Measurements from ENCODE around the gene TAS2R60. TPM values are rescaled to one million over a fixed set of nuclear protein-coding genes. Genes with fewer than 3 reads are reported as not detected.

The TAS2R60 gene
- total RNA-seq, 1 donor from 2014 or later, result not detected

DNA sequence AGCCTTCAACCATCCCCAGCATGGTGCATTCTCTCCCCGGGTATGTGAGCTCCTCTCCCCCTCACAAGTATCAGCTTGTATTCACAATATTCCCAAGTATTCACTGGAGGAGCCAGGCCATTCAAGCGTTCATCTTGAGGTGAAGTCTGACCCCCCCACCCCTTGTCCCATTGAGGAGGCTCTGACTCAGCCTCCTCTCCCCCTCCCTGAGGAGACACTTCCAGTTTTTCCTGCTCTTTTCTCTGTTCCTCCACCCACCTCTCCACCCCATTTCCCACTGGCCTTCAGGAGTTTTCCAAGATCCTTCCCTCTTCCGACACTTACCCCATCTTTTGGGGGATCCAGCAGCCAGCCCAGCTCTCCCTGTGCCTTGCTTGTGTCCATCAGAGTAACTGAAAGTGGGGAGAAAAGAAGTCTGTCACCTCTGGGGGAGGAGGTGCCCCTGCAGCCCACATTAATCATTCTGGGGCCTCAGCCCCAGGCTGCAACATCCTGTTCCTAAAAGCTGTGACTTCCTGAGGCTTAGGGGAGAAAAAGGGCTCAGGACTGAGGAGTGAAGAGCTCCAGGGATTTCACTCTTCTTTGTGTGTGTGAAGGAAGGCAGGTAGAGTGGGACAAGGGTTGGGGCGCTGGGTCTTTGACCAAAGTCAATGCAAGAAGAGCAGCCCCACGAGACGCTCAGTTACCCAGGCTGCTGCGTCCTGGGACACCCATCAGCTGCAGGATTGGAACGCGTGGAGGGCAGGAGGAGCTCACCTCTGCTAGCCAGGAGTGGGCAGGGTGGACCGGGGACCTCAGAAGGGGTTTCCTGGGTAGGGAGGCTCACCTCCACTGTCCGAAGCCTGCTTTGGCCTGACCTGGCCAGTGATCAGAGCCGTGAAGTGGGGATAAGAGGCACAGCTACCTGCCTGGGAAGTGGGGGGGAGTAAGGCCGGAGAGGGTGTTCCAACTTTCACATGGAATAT, 35.7 kb upstream of the TAS2R60 start:
- Histone ChIP-seq H3K36me3 (no peaks in the 10 kb centered on the region), H3K9me3 (no peaks in the 10 kb centered on the region), H3K4me1 (peaks cover 8 to 23% of the 10 kb centered on the region in 2 donors), H3K27ac (peak overlapping the region; percentile 32 to 49), H3K27me3 (no peaks in the 10 kb centered on the region), H3K4me3 (peak overlapping the region in 1 of 2 donors; percentile 35)
- intact Hi-C loops (cut with DNase I), result loop anchor here (2.0 kb wide), 1 partner anchor 15 kb away; no protein-coding TSS in a partner anchor
- TF ChIP-seq, protein P1, sequence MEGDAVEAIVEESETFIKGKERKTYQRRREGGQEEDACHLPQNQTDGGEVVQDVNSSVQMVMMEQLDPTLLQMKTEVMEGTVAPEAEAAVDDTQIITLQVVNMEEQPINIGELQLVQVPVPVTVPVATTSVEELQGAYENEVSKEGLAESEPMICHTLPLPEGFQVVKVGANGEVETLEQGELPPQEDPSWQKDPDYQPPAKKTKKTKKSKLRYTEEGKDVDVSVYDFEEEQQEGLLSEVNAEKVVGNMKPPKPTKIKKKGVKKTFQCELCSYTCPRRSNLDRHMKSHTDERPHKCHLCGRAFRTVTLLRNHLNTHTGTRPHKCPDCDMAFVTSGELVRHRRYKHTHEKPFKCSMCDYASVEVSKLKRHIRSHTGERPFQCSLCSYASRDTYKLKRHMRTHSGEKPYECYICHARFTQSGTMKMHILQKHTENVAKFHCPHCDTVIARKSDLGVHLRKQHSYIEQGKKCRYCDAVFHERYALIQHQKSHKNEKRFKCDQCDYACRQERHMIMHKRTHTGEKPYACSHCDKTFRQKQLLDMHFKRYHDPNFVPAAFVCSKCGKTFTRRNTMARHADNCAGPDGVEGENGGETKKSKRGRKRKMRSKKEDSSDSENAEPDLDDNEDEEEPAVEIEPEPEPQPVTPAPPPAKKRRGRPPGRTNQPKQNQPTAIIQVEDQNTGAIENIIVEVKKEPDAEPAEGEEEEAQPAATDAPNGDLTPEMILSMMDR (IDR thresholded peaks at IDR 0.05), result no peak
- DNase-seq (ENCODE audit: low spot score in 2 of 2), result peak in 1 of 2 donors; percentile 50

- H3K4me3 ChIP-seq, result peak overlapping the region in 1 of 2 donors; percentile 35
- H3K36me3 ChIP-seq, result no peaks in the 10 kb centered on the region
- H3K27me3 ChIP-seq, result no peaks in the 10 kb centered on the region
- TF ChIP-seq, protein P1 (IDR thresholded peaks at IDR 0.05), result no peak
- no peaks in the 10 kb centered on the region for H3K9me3 ChIP-seq
- H3K27ac ChIP-seq, result peak overlapping the region in 1 of 2 donors; percentile 32
- H3K4me1 ChIP-seq, result peaks cover 8 to 24% of the 10 kb centered on the region in 2 donors
- intact Hi-C loops (cut with DNase I), result no loop called here
- peak in 1 of 2 donors; percentile 62 for DNase-seq (ENCODE audit: low spot score in 2 of 2)
These were observed 35.0 kb upstream of the TAS2R60 start for GRCh38 chr7:143408252-143408685.

GRCh38 chr7:143408686-143409561, 34.3 kb upstream of the TAS2R60 start, which contains the start of gene EPHA1:
Gene EPHA1, minus strand, starts transcription at chr7:143408856. Its CDS starts 51 bp downstream, at chr7:143408805.
- H3K27ac ChIP-seq, result peak within 1 kb of the TSS; percentile 32 to 49
- peak within 1 kb of the TSS in 1 of 2 donors; percentile 35 for H3K4me3 ChIP-seq
- intact Hi-C loops (cut with DNase I), result no loop called here
- peaks cover 8 to 24% of the 10 kb centered on the region in 2 donors for H3K4me1 ChIP-seq
- no peaks in the 10 kb centered on the region for H3K9me3 ChIP-seq
- no peaks in the 10 kb centered on the region for H3K36me3 ChIP-seq
- DNase-seq (ENCODE audit: low spot score in 2 of 2), result peak in 1 of 2 donors; percentile 56
- H3K27me3 ChIP-seq, result no peaks in the 10 kb centered on the region
- TF ChIP-seq, protein P1 (IDR thresholded peaks at IDR 0.05), result peak in 2 of 3 experiments; percentile 24 to 27

DNA sequence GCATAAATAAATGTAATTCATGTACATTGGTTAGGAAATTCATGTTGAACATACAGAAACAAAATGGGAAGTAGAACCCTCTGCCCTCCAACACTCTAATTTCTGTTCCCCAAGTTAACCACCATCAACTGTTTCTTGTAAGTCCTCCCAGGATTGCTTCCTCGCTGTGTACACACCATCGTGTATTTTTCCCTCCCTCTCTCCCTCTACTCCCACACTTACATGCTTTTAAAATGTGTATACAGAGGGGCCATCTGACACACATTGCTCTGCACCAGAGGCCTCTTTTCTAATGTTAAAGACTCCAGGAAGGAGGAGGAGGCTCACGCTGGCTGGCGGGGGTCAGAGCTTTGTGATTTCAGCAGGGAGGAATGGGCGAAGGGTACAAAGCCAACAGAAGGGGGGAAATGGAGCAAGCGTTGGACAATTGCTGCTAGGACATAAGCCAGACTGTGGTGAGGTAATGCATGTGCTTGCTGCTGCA, 32.7 kb upstream of the TAS2R60 start:
- peak in 1 of 2 donors; percentile 70 for DNase-seq (ENCODE audit: low spot score in 2 of 2)
- H3K27ac ChIP-seq, result no peak overlapping the region

More for the DNA sequence above, 32.7 kb upstream of the TAS2R60 start:
- intact Hi-C loops (cut with DNase I), result no loop called here
- H3K4me1 ChIP-seq, result peaks cover 8 to 24% of the 10 kb centered on the region in 2 donors
- TF ChIP-seq, protein P1 (IDR thresholded peaks at IDR 0.05), result no peak
- H3K27me3 ChIP-seq, result no peaks in the 10 kb centered on the region
- no peaks in the 10 kb centered on the region for H3K36me3 ChIP-seq
- H3K9me3 ChIP-seq, result no peaks in the 10 kb centered on the region
- no peak overlapping the region for H3K4me3 ChIP-seq
